Heart left ventricle (tissue), 16 donors: ENCODE results near the gene ZNF493. TPM values are rescaled to one million over a fixed set of nuclear protein-coding genes. Genes with fewer than 3 reads are reported as not detected.

Experiments used
- ATAC-seq, 4 donors: fragments of 200-7000 bp; cut with Tn5 transposase; one replicate each; pipeline ENCODE4 v1.9.1; 2020 to 2022; ENCODE audit warnings: moderate library complexity in 4 of 4, mild to moderate bottlenecking in 3 of 4, moderate number of reproducible peaks in 1 of 4
- DNase-seq, 5 donors: peaks; one replicate each; pipeline ENCODE4 v3.0.0-alpha.2; 2020
- H3K27ac ChIP-seq, 12 donors: fragments of 200-600 bp; sonication (generic) in 4 of 12; one replicate each; pipeline versions ENCODE4 v1.5.0 to v1.8.0; 2016 to 2022; ENCODE audit warnings: mild to moderate bottlenecking in 2 of 12
- H3K27me3 ChIP-seq, 9 donors: fragments of 200-600 bp; sonication (generic) in 2 of 9; one replicate each; pipeline versions ENCODE4 v1.5.1 to v1.8.0; 2016 to 2022; ENCODE audit warnings: mild to moderate bottlenecking in 3 of 9
- H3K36me3 ChIP-seq, 9 donors: fragments of 200-600 bp; sonication (generic) in 2 of 9; one replicate each; pipeline versions ENCODE4 v1.5.0 to v1.8.0; 2018 to 2022; ENCODE audit warnings: mild to moderate bottlenecking in 2 of 9
- H3K4me1 ChIP-seq, 12 donors: fragments of 200-600 bp; sonication (generic) in 4 of 12; one replicate each; pipeline versions ENCODE4 v1.5.0 to v1.8.0; 2016 to 2022; ENCODE audit warnings: mild to moderate bottlenecking in 3 of 12
- H3K4me3 ChIP-seq, 12 donors: fragments of 200-600 bp; sonication (generic) in 4 of 12; one replicate each; pipeline versions ENCODE4 v1.5.0 to v1.8.0; 2017 to 2022; ENCODE audit warnings: mild to moderate bottlenecking in 9 of 12, moderate library complexity in 4 of 12
- H3K9me3 ChIP-seq, 12 donors: fragments of 200-600 bp; sonication (generic) in 4 of 12; one replicate each; pipeline versions ENCODE4 v1.5.0 to v1.8.0; 2016 to 2022; ENCODE audit warnings: mild to moderate bottlenecking in 1 of 12
- POLR2A ChIP-seq, 2 donors: fragments of 450-650 bp; IDR thresholded peaks; one replicate each; pipeline ENCODE4 v1.6.1; 2017; ENCODE audit warnings: antibody characterized with exemption in 2 of 2, mild to moderate bottlenecking in 2 of 2, moderate library complexity in 2 of 2
- WGBS, 4 donors: extraction: QIAGEN DNeasy Blood & Tissue Kit in 2 of 4; methylation state at CpG; one replicate each; pipeline versions ENCODE4 v1.1.5 to v1.1.7; 2013 to 2018; 5-methylcytosine and 5-hydroxymethylcytosine counted together
- intact Hi-C, 10 donors: fragments of 100-400 bp; cut with DNase I; formaldehyde crosslinking; loops; one replicate each; pipeline versions ENCODE4 v1.11.1 to v1.14.2; 2022
- polyA plus RNA-seq, 2 donors: library from polyadenylated mRNA; stranded (reverse); fragments of 200-250 nt; gene quantifications; one replicate each; pipeline ENCODE4 v1.2.3, GENCODE V29; 2013
- total RNA-seq, 9 donors: library from RNA; depleted of rRNA in 2 of 9; stranded (reverse); fragments of >200 nt in 2 of 9; fragmentation: NEBNext Ultra II Directional in 3 of 9; extraction: Animal tissue kit (Norgen Biotek cat#: 25700) in 3 of 9; gene quantifications; one replicate each; pipeline versions ENCODE4 v1.1.0 to v1.2.4, GENCODE V29; 2016 to 2023
- TF ChIP-seq, protein P1 (sequence below), 12 donors: fragments of 200-600 bp; sonication (generic) in 4 of 12; IDR thresholded peaks; one replicate each; pipeline versions ENCODE4 v1.5.0 to v1.8.0; 2018 to 2022; ENCODE audit warnings: antibody characterized with exemption in 12 of 12, mild to moderate bottlenecking in 5 of 12
- donor health status: ischemic (EF 13 %, LVEDD 7.1; RV severe dilation, severe dysfunction).
- donor health status: healthy with polysubstance abuse.
- donor health status: DM: no; HTN: yes; CAD: no.
- donor health status: DM: no; HTN: no; CAD: no.
- donor health status: ischemic (EF 25% LVEDD 6.9; RV normal size, moderate dysfunction).
- donor health status: ischemic (EF 25% LVEDD 5.7; RV mildly dilated, moderate dysfunction).
- donor health status: healthy.
- donor health status: DM: yes; HTN: yes; CAD: no.
- donor health status: ischemic (EF 35%, LVEDD 5.7; RV mildly dilated, moderate dysfunction).
- donor health status: nonischemic (EF 11% LVEDD 7.7; RV severe dilation, severe dysfunction).
- donor health status: DM: yes; HTN: yes; CAD: no.
- donor health status: PGD.
- donor health status: ischemic (EF 29% LVEDD 5.4; RV normal size, mild dysfunction).
- donor health status: nonischemic (EF 23%, LVEDD 6.1; RV moderate dilation, normal function).

ZNF493 gene
- total and polyA plus RNA-seq, 11 donors, result 2.6 to 18.2 (median 10.9) TPM

DNA sequence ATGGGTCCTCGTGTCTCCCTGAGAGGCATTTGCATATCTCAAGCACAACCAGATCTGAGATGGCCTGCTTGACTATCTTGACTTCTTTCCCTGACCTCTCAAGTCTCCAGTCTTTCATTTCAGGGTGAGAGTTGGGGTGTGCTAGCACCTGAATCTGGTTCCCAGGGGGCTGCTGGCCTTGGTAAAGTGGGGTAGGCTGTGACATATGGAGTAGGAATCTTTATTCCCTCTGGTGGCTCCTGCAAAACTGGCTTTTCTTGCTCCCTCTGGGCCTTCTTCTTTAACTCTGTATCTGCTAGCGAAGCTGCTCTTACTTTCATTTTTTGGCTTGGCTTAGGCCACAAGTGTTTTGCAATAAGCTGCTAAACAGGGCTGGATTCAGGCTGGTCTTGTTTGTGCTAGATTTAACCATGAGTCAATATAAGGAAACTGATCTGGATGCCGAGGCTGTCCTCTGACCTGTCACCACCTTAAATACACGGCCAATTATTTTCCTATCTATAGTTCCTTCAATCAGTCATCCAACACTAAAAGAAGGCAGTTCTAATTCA, 42.3 kb downstream of the ZNF493 start:
- Histone ChIP-seq H3K4me3 (peak overlapping the region in 4 of 12 donors; percentile 9 to 36 (median 24)), H3K27ac (peak overlapping the region in 3 of 12 donors; percentile 8 to 63 (median 27)), H3K36me3 (no peaks in the 10 kb centered on the region), H3K27me3 (no peaks in the 10 kb centered on the region), H3K9me3 (peaks cover 0 to 36% (median 0%) of the 10 kb centered on the region in 12 donors), H3K4me1 (peaks cover 0 to 3% (median 0%) of the 10 kb centered on the region in 12 donors)
- DNase-seq (no peak), ATAC-seq (peak in 3 of 4 donors; percentile 68 to 82 (median 69))
- 39 to 61% (median 46%) methylated on average over 4 of the region's 4 CpGs for WGBS, 4 donors
- intact Hi-C loops, result no loop called here
- TF ChIP-seq POLR2A (IDR thresholded peaks at IDR 0.05), result no peak
- TF ChIP-seq, protein P1, sequence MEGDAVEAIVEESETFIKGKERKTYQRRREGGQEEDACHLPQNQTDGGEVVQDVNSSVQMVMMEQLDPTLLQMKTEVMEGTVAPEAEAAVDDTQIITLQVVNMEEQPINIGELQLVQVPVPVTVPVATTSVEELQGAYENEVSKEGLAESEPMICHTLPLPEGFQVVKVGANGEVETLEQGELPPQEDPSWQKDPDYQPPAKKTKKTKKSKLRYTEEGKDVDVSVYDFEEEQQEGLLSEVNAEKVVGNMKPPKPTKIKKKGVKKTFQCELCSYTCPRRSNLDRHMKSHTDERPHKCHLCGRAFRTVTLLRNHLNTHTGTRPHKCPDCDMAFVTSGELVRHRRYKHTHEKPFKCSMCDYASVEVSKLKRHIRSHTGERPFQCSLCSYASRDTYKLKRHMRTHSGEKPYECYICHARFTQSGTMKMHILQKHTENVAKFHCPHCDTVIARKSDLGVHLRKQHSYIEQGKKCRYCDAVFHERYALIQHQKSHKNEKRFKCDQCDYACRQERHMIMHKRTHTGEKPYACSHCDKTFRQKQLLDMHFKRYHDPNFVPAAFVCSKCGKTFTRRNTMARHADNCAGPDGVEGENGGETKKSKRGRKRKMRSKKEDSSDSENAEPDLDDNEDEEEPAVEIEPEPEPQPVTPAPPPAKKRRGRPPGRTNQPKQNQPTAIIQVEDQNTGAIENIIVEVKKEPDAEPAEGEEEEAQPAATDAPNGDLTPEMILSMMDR (IDR thresholded peaks at IDR 0.05), result no peak

DNA sequence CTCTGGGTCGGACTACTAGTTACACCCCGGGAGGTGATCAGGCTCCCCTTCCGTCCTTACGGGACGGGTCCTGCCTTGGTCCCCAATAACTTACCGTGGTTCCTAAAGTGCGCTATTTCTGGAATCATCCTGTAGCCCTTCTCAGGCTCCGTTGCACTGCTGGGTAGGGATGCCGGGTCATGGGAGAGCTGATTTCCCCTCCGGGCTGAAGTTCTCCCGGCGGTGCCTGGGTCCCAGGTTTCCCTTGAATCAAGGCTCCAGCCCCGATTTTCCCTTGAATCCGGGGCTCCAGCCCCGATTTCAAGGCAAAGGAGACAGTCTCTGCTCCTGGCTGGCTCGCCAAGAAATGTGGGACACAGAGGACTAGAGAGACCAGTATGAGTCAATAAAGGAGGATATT, 43.4 kb downstream of the ZNF493 start:
- intact Hi-C loops, result no loop called here

DNA sequence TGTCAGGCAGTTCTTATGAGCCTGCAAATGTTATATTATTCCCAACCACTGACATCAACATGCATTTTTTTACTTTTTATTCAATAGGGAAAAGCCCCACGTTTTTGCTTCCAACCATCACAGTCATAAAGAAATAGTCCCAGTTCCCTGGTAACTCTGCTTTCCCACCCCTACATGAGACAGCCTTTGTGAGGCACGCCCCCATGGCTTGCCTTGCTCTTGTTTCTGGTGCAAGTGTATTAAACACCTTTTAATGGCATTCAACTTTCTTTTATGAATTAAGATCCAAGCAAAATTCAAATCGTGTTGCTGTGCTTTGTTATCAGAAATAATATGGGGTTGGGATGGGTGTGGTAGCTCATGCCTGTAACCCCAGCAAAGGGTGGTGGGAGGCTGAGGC, 54.3 kb downstream of the ZNF493 start:
- Histone ChIP-seq H3K27me3 (no peaks in the 10 kb centered on the region), H3K4me1 (no peaks in the 10 kb centered on the region), H3K4me3 (no peak overlapping the region), H3K9me3 (peaks cover 0 to 43% (median 11%) of the 10 kb centered on the region in 12 donors), H3K27ac (no peak overlapping the region), H3K36me3 (no peaks in the 10 kb centered on the region)
- TF ChIP-seq POLR2A (IDR thresholded peaks at IDR 0.05), result no peak
- TF ChIP-seq, protein P1 (IDR thresholded peaks at IDR 0.05), result no peak
- DNase-seq, result no peak
- 61 to 90% (median 73%) methylated on average over 3 of the region's 3 CpGs for WGBS, 4 donors
- no peak for ATAC-seq
- intact Hi-C loops, result no loop called here

More for the DNA sequence above, 43.4 kb downstream of the ZNF493 start:
- TF ChIP-seq, protein P1 (IDR thresholded peaks at IDR 0.05), result no peak
- no peak for TF ChIP-seq POLR2A (IDR thresholded peaks at IDR 0.05)
- H3K27me3 ChIP-seq, result no peaks in the 10 kb centered on the region
- H3K4me3 ChIP-seq, result no peak overlapping the region
- no peaks in the 10 kb centered on the region for H3K36me3 ChIP-seq
- ATAC-seq (no peak), DNase-seq (no peak)
- peaks cover 0 to 3% (median 0%) of the 10 kb centered on the region in 12 donors for H3K4me1 ChIP-seq
- H3K9me3 ChIP-seq, result peaks cover 0 to 28% (median 0%) of the 10 kb centered on the region in 12 donors
- H3K27ac ChIP-seq, result no peak overlapping the region
- 90 to 95% (median 92%) methylated on average over 16 of the region's 16 CpGs for WGBS, 4 donors

DNA sequence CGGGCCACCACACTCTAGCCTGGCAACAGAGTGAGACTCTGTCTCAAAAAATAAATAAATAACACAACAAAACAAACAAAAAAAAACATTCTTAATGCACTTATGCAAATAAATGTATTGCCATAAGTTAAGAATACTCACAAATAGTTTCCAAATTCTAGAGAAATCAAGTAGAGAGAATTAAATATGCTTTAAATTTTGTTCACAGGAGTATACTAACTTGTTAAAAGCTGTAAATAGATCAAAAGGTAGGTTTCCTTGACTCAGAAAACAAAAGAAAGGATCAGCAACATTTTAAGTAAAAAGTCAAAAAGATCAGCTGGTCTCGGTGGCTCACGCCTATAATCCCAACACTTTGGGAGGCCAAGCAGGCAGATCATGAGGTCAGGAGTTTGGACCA, 58.0 kb downstream of the ZNF493 start:
- H3K4me1 ChIP-seq, result no peaks in the 10 kb centered on the region
- WGBS, 4 donors, result 95 to 98% (median 96%) methylated on average over 3 of the region's 3 CpGs
- DNase-seq (no peak), ATAC-seq (no peak)
- TF ChIP-seq, protein P1 (IDR thresholded peaks at IDR 0.05), result no peak
- no peak for TF ChIP-seq POLR2A (IDR thresholded peaks at IDR 0.05)
- no peaks in the 10 kb centered on the region for H3K36me3 ChIP-seq
- intact Hi-C loops, result no loop called here
- H3K27ac ChIP-seq, result no peak overlapping the region
- peaks cover 0 to 58% (median 18%) of the 10 kb centered on the region in 12 donors for H3K9me3 ChIP-seq
- no peak overlapping the region for H3K4me3 ChIP-seq
- no peaks in the 10 kb centered on the region for H3K27me3 ChIP-seq
